H1 (cell line): ENCODE results near the gene ARL8A. TPM values are rescaled to one million over a fixed set of nuclear protein-coding genes. Genes with fewer than 3 reads are reported as not detected.
A peak's percentile ranks its signal among the peaks of the same experiment; 100 is the strongest.

ENCODE experiments used
- CTCF ChIA-PET: fragments of 300-600 bp; sonication (Branson Sonifier 250); formaldehyde crosslinking; loops from one replicate; lab custom pipeline; 2021; ENCODE audit not compliant: partially characterized antibody; lab: Charles Lee
- POLR2A ChIA-PET: fragments of 300-600 bp; sonication (Branson Sonifier 250); formaldehyde crosslinking; loops from one replicate; lab custom pipeline; 2021; ENCODE audit warnings: inconsistent platforms; ENCODE audit not compliant: partially characterized antibody; lab: Charles Lee
- DNase-seq, 2 experiments: peaks; one replicate each; pipeline versions ENCODE4 v3.0.0 to v3.0.0-alpha.2; 2010 to 2022; ENCODE audit warnings: low spot score in 2 of 2, low read depth in 1 of 2, mixed read lengths in 1 of 2
- FAIRE-seq: peaks from 2 replicates; lab custom pipeline; 2011; peaks lifted over from hg19 to GRCh38; lab: Jason Lieb, UNC
- H2AFZ ChIP-seq: 2 replicates; pipeline ENCODE4 v1.8.1; 2012; ENCODE audit warnings: low read length, inconsistent platforms
- H2AK5ac ChIP-seq: 2 replicates; pipeline ENCODE4 v1.6.1; 2013; ENCODE audit warnings: low read depth, low read length
- H2BK120ac ChIP-seq: replicated peaks from 2 replicates; pipeline ENCODE3; 2013; ENCODE audit warnings: low read depth, low read length, inconsistent platforms
- H2BK12ac ChIP-seq: 2 replicates; pipeline ENCODE4 v1.6.1; 2013; ENCODE audit warnings: low read depth, low read length
- H2BK15ac ChIP-seq: 2 replicates; pipeline ENCODE4 v1.6.1; 2013; ENCODE audit warnings: low read length
- H2BK20ac ChIP-seq: 2 replicates; pipeline ENCODE4 v1.6.1; 2013; ENCODE audit warnings: low read length
- H2BK5ac ChIP-seq: 2 replicates; pipeline ENCODE4 v1.6.1; 2013; ENCODE audit warnings: low read depth, low read length
- H3K14ac ChIP-seq: 2 replicates; pipeline ENCODE4 v1.6.1; 2013; ENCODE audit warnings: inconsistent platforms; ENCODE audit not compliant: insufficient read length
- H3K18ac ChIP-seq: 2 replicates; pipeline ENCODE4 v1.6.1; 2013; ENCODE audit warnings: low read length; ENCODE audit errors: extremely low read depth
- H3K23ac ChIP-seq: 2 replicates; pipeline ENCODE4 v1.6.1; 2013; ENCODE audit warnings: inconsistent platforms; ENCODE audit not compliant: insufficient read length
- H3K23me2 ChIP-seq: 2 replicates; pipeline ENCODE4 v1.6.1; 2013; ENCODE audit warnings: low read depth, low read length
- H3K27ac ChIP-seq: 2 replicates; pipeline ENCODE4 v1.6.1; 2011; ENCODE audit warnings: low read depth, low read length, inconsistent platforms
- H3K27me3 ChIP-seq, 4 experiments: replicated peaks in 1 of 4; 1 replicate in 1 of 4; 2 replicates in 3 of 4; pipeline versions ENCODE4 v1.6.1 to v1.8.1; 2011 to 2013; ENCODE audit warnings: low read length in 3 of 4, mild to moderate bottlenecking in 3 of 4, inconsistent platforms in 2 of 4, mixed read lengths in 2 of 4, moderate library complexity in 1 of 4; ENCODE audit not compliant: control insufficient read depth in 3 of 4, insufficient read depth in 3 of 4; ENCODE audit errors: extremely low read depth in 1 of 4
- H3K36me3 ChIP-seq, 4 experiments: 2 replicates each; pipeline versions ENCODE4 v1.6.1 to v1.8.1; 2011 to 2013; ENCODE audit warnings: mild to moderate bottlenecking in 4 of 4, low read length in 3 of 4, moderate library complexity in 2 of 4, control low read depth in 1 of 4, inconsistent platforms in 1 of 4; ENCODE audit not compliant: insufficient read depth in 4 of 4, control insufficient read depth in 2 of 4
- H3K4ac ChIP-seq: replicated peaks from 2 replicates; pipeline ENCODE3; 2013; ENCODE audit warnings: low read length, low read depth, mixed read lengths, inconsistent platforms; ENCODE audit not compliant: insufficient read length
- H3K4me1 ChIP-seq, 4 experiments: replicated peaks in 1 of 4; 1 replicate in 1 of 4; 2 replicates in 3 of 4; pipeline versions ENCODE4 v1.6.1 to v1.8.1; 2011 to 2013; ENCODE audit warnings: low read length in 3 of 4, inconsistent platforms in 2 of 4, mixed read lengths in 1 of 4; ENCODE audit not compliant: insufficient read depth in 4 of 4, control insufficient read depth in 3 of 4
- H3K4me2 ChIP-seq, 2 experiments: 2 replicates each; pipeline versions ENCODE4 v1.6.1 to v1.8.1; 2011 to 2013; ENCODE audit warnings: low read depth in 2 of 2, low read length in 2 of 2, control low read depth in 1 of 2, inconsistent platforms in 1 of 2, mild to moderate bottlenecking in 1 of 2; ENCODE audit not compliant: insufficient read depth in 1 of 2
- H3K4me3 ChIP-seq, 4 experiments: fragments of 200-600, 300-600 bp in 1 of 4; sonication (generic), shearing (Covaris generic), sonication (Bioruptor Twin) in 1 of 4; 2 replicates each; pipeline versions ENCODE4 v1.5.1 to v1.8.1; 2011 to 2016; ENCODE audit warnings: low read length in 4 of 4, low read depth in 3 of 4, control low read depth in 2 of 4, inconsistent platforms in 2 of 4, mild to moderate bottlenecking in 2 of 4, mixed read lengths in 1 of 4, moderate library complexity in 1 of 4; ENCODE audit not compliant: insufficient read depth in 2 of 4; ENCODE audit errors: extremely low read depth in 1 of 4
- H3K56ac ChIP-seq: replicated peaks from 2 replicates; pipeline ENCODE3; 2013; ENCODE audit warnings: low read depth, mild to moderate bottlenecking, mixed read lengths, low read length, inconsistent platforms; ENCODE audit not compliant: insufficient read length
- H3K79me1 ChIP-seq: 2 replicates; pipeline ENCODE4 v1.6.1; 2013; ENCODE audit warnings: low read depth, low read length, control low read depth
- H3K79me2 ChIP-seq, 2 experiments: 2 replicates each; pipeline versions ENCODE4 v1.6.1 to v1.8.1; 2012 to 2013; ENCODE audit warnings: low read length in 2 of 2, mild to moderate bottlenecking in 2 of 2, inconsistent platforms in 1 of 2; ENCODE audit not compliant: insufficient read depth in 2 of 2, control insufficient read depth in 1 of 2
- H3K9ac ChIP-seq, 4 experiments: replicated peaks in 1 of 4; 1 replicate in 1 of 4; 2 replicates in 3 of 4; pipeline versions ENCODE4 v1.6.1 to v1.8.1; 2011 to 2013; ENCODE audit warnings: low read depth in 3 of 4, low read length in 3 of 4, control low read depth in 2 of 4, mild to moderate bottlenecking in 2 of 4, moderate library complexity in 2 of 4, inconsistent platforms in 1 of 4; ENCODE audit errors: extremely low read depth in 1 of 4
- H3K9me3 ChIP-seq, 2 experiments: 2 replicates each; pipeline versions ENCODE4 v1.6.1 to v1.8.1; 2012 to 2013; ENCODE audit warnings: mild to moderate bottlenecking in 2 of 2, moderate library complexity in 2 of 2, control low read depth in 1 of 2, inconsistent platforms in 1 of 2, low read depth in 1 of 2, low read length in 1 of 2, mixed read lengths in 1 of 2; ENCODE audit not compliant: insufficient read depth in 2 of 2
- H4K20me1 ChIP-seq, 2 experiments: replicated peaks in 1 of 2; 2 replicates each; pipeline versions ENCODE3 to v1.8.1; 2011 to 2013; ENCODE audit warnings: inconsistent platforms in 2 of 2, low read length in 2 of 2, mild to moderate bottlenecking in 1 of 2; ENCODE audit not compliant: insufficient read depth in 2 of 2, control insufficient read depth in 1 of 2
- H4K5ac ChIP-seq: 2 replicates; pipeline ENCODE4 v1.6.1; 2013; ENCODE audit warnings: low read length, low read depth, mixed read lengths, inconsistent platforms; ENCODE audit not compliant: insufficient read length
- H4K8ac ChIP-seq: 2 replicates; pipeline ENCODE4 v1.8.0; 2013; ENCODE audit warnings: mild to moderate bottlenecking, moderate library complexity, low read length, inconsistent platforms; ENCODE audit not compliant: insufficient read depth; ENCODE audit errors: extremely low read depth
- H4K91ac ChIP-seq: replicated peaks from 2 replicates; pipeline ENCODE3; 2013; ENCODE audit warnings: low read length, mixed read lengths, inconsistent platforms; ENCODE audit not compliant: insufficient read length
- CREB1 ChIP-seq: IDR thresholded peaks from 2 replicates; pipeline ENCODE4 v1.6.1; 2012; ENCODE audit warnings: inconsistent platforms
- CTBP2 ChIP-seq: IDR thresholded peaks from 2 replicates; pipeline ENCODE4 v1.7.0; 2011; ENCODE audit warnings: borderline replicate concordance, mild to moderate bottlenecking, moderate library complexity, mixed read lengths, low read length; ENCODE audit not compliant: insufficient read depth, insufficient read length
- SP4 ChIP-seq: IDR thresholded peaks from 2 replicates; pipeline ENCODE4 v1.6.1; 2012; ENCODE audit warnings: low read length, inconsistent platforms
- WGBS, 2 experiments: shearing (Covaris generic) in 1 of 2; methylation state at CpG; one replicate each; pipeline versions ENCODE4 v1.1.6 to v1.1.7; 2013 to 2015; ENCODE audit warnings: low lambda C conversion rate in 2 of 2, mixed read lengths in 2 of 2, inconsistent platforms in 1 of 2, low coverage in 1 of 2, missing lambda C conversion rate in 1 of 2; ENCODE audit not compliant: insufficient replicate concordance in 2 of 2, insufficient coverage in 1 of 2, insufficient read length in 1 of 2; ENCODE audit errors: extremely low coverage in 1 of 2, missing lambda C conversion rate in 1 of 2; 5-methylcytosine and 5-hydroxymethylcytosine counted together
- polyA plus RNA-seq, 7 experiments: library from polyadenylated mRNA; depleted of rRNA in 3 of 7; stranded (reverse) in 5 of 7; unstranded in 2 of 7; fragments of >200 nt in 5 of 7; fragments of 200-250 nt in 2 of 7; gene quantifications; 1 replicate in 5 of 7; 2 replicates in 1 of 7; 4 replicates in 1 of 7; pipeline versions ENCODE4 v1.2.1 to v1.2.3, GENCODE V29; 2011 to 2013; ENCODE audit warnings: missing spikeins in 2 of 7, mixed read lengths in 2 of 7
- total RNA-seq: library from RNA; stranded (reverse); fragmentation: NEBNext Ultra II Directional; extraction: Animal tissue kit (Norgen Biotek cat#: 25700); gene quantifications from 2 replicates; pipeline ENCODE4 v1.2.1, GENCODE V29; 2021
- TF ChIP-seq, protein P1 (sequence below): IDR thresholded peaks from 2 replicates; pipeline ENCODE4 v1.6.1; 2012; ENCODE audit warnings: inconsistent platforms
- TF ChIP-seq, protein P2 (sequence below), 3 experiments: IDR thresholded peaks; 1 replicate in 2 of 3; 2 replicates in 1 of 3; pipeline versions ENCODE4 v1.5.1 to v1.6.1; 2011; ENCODE audit warnings: low read length in 3 of 3, mild to moderate bottlenecking in 3 of 3, inconsistent platforms in 2 of 3, low read depth in 1 of 3, moderate library complexity in 1 of 3; ENCODE audit not compliant: insufficient read depth in 1 of 3; ENCODE audit errors: control extremely low read depth in 1 of 3

ARL8A gene
- total and polyA plus RNA-seq, 2 of the 8 experiments (the other 6 are each of a cell fraction or from before 2014, with no cell fraction given): 40.3 to 58.7 TPM

DNA sequence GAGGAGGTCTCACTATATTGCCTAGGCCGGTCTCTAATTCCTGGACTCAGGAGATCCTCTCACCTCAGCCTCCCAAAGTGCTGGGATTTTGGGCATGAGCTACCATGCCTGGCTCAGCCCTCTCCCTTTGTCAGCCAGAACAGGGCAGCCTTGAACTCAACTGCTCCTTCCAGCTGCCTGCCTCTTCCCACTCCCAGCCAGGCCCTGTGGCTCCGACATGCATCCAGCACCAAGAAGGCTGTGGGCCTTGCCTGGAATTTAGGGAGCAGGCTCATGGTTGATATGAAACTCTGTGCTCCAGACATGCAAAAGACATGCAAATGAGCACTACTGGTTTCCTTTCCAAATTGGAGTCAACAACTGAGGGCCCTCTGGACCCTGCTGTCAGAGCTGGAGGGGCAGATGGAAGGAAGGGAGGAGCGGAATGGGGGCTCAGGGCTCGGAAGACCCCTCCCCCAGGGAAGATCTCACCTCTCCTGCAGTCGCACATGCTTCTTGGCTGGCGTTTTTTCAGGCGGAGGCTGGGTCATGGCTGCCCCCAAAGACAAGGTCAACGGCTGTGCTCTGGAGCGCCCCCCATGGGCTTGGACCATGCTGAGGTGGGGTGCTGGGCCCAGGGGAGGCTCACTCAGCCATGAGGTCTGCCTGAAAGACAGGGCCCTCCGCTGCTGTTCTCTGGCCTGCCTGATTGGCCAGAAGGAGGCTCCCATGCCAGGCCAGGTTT is 14.4 kb upstream of the ARL8A start:
- H4K91ac ChIP-seq: peak overlapping the region; percentile 4
- H3K23ac ChIP-seq: no peak overlapping the region
- FAIRE-seq (no peak), DNase-seq (no peak)
- 0 out of 2 replicates have a peak overlapping the region, but pooled peaks have one; percentile 34 for H2AK5ac ChIP-seq
- no peaks in the 10 kb centered on the region for H3K23me2 ChIP-seq
- H3K9me3 ChIP-seq: no peaks in the 10 kb centered on the region; a peak in 1 of 4 replicates
- no peaks in the 10 kb centered on the region for H4K20me1 ChIP-seq
- H2BK20ac ChIP-seq: no peak overlapping the region
- no peak overlapping the region for H3K9ac ChIP-seq
- H3K27ac ChIP-seq: no peak overlapping the region
- H2AFZ ChIP-seq: no peak overlapping the region
- H4K8ac ChIP-seq: 0 out of 2 replicates have a peak overlapping the region, but pooled peaks have one; percentile 37
- H3K4me3 ChIP-seq: no peak overlapping the region
- H3K18ac ChIP-seq: peak overlapping the region; percentile 55; the same call in 1 of the 2 replicates
- no peak overlapping the region for H2BK15ac ChIP-seq
- peak overlapping the region; percentile 39; the same call in 1 of the 2 replicates for H2BK12ac ChIP-seq
- no peak overlapping the region for H4K5ac ChIP-seq
- H3K27me3 ChIP-seq: no peaks in the 10 kb centered on the region
- 0 out of 2 replicates have a peak, but pooled peaks have one; percentile 33 for TF ChIP-seq SP4
- TF ChIP-seq, protein P1, sequence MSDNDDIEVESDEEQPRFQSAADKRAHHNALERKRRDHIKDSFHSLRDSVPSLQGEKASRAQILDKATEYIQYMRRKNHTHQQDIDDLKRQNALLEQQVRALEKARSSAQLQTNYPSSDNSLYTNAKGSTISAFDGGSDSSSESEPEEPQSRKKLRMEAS: peak; percentile 49; the same call in 1 of the 2 replicates
- TF ChIP-seq, protein P2, sequence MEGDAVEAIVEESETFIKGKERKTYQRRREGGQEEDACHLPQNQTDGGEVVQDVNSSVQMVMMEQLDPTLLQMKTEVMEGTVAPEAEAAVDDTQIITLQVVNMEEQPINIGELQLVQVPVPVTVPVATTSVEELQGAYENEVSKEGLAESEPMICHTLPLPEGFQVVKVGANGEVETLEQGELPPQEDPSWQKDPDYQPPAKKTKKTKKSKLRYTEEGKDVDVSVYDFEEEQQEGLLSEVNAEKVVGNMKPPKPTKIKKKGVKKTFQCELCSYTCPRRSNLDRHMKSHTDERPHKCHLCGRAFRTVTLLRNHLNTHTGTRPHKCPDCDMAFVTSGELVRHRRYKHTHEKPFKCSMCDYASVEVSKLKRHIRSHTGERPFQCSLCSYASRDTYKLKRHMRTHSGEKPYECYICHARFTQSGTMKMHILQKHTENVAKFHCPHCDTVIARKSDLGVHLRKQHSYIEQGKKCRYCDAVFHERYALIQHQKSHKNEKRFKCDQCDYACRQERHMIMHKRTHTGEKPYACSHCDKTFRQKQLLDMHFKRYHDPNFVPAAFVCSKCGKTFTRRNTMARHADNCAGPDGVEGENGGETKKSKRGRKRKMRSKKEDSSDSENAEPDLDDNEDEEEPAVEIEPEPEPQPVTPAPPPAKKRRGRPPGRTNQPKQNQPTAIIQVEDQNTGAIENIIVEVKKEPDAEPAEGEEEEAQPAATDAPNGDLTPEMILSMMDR (IDR thresholded peaks at IDR 0.05; ENCODE audit: control extremely low read depth in 1 of 3, insufficient read depth in 1 of 3, low read depth in 1 of 3, low read length in 3 of 3): peak in 2 of 3 experiments; percentile 3 to 40; a peak in 2 of 4 replicates
- TF ChIP-seq CTBP2: no peak
- no peak for TF ChIP-seq CREB1
- H3K79me1 ChIP-seq: no peaks in the 10 kb centered on the region
- no peak overlapping the region for H3K14ac ChIP-seq
- peak overlapping the region; percentile 68; the same call in 1 of the 2 replicates for H2BK5ac ChIP-seq
- no peaks in the 10 kb centered on the region for H3K36me3 ChIP-seq
- CTCF ChIA-PET: interaction anchor here (0.8 to 2.7 kb wide), 7 partner anchors 9 to 333 kb away, joined by 3 to 10 read pairs (median 3); partner anchors contain the start of gene LGR6
- H3K56ac ChIP-seq: no peak overlapping the region
- H3K79me2 ChIP-seq: no peaks in the 10 kb centered on the region
- H3K4me2 ChIP-seq: no peak overlapping the region
- H3K4ac ChIP-seq: no peak overlapping the region
- peaks cover 2 to 29% (median 11%) of the 10 kb centered on the region in 4 experiments for H3K4me1 ChIP-seq
- 87% methylated on average over 9 of the region's 10 CpGs; no CpG with 5 or more reads in 1 of the 2 experiments for WGBS, 2 experiments
- no peak overlapping the region for H2BK120ac ChIP-seq
- POLR2A ChIA-PET: no interaction called here
